Esophagus squamous epithelium (tissue), 5 donors: ENCODE data around the gene TMEM79. TPM values are rescaled to one million over a fixed set of nuclear protein-coding genes. Genes with fewer than 3 reads are reported as not detected.
A peak's percentile ranks its signal among the peaks of the same experiment; 100 is the strongest.

Experiments
- DNase-seq: peaks from one replicate; lab custom pipeline; 2025; lab: John Stamatoyannopoulos, UW
- H3K27ac ChIP-seq, 4 donors: fragments of 200-600 bp; sonication (generic); one replicate each; pipeline ENCODE4 v1.5.1; 2016 to 2019; ENCODE audit warnings: mild to moderate bottlenecking in 1 of 4
- H3K27me3 ChIP-seq, 4 donors: fragments of 200-600 bp; sonication (generic); 1 replicate in 3 of 4; 2 replicates in 1 of 4; pipeline versions ENCODE4 v1.5.1 to v1.6.0; 2017 to 2021; ENCODE audit warnings: antibody characterized with exemption in 1 of 4
- H3K36me3 ChIP-seq, 3 donors: fragments of 200-600 bp; sonication (generic); one replicate each; pipeline ENCODE4 v1.5.1; 2016 to 2019
- H3K4me1 ChIP-seq, 3 donors: fragments of 200-600 bp; sonication (generic); one replicate each; pipeline ENCODE4 v1.5.1; 2017 to 2019
- H3K4me3 ChIP-seq, 4 donors: fragments of 200-600 bp; sonication (generic); 1 replicate in 3 of 4; 2 replicates in 1 of 4; pipeline ENCODE4 v1.5.1; 2016 to 2019; ENCODE audit warnings: mild to moderate bottlenecking in 2 of 4, moderate library complexity in 1 of 4
- H3K9me3 ChIP-seq, 3 donors: fragments of 200-600 bp; sonication (generic); one replicate each; pipeline ENCODE4 v1.5.1; 2016 to 2019
- POLR2A ChIP-seq, 4 donors: fragments of 450-650 bp; IDR thresholded peaks; one replicate each; pipeline ENCODE4 v1.6.1; 2017; ENCODE audit warnings: antibody characterized with exemption in 4 of 4, mild to moderate bottlenecking in 4 of 4, moderate library complexity in 3 of 4
- WGBS, 2 donors: methylation state at CpG; one replicate each; pipeline ENCODE4 v1.1.5; 2018; 5-methylcytosine and 5-hydroxymethylcytosine counted together
- intact Hi-C: fragments of 100-400 bp; cut with DNase I; formaldehyde crosslinking; loops from one replicate; pipeline ENCODE4 v1.15.0; 2022
- total RNA-seq, 4 donors: library from RNA; depleted of rRNA; stranded (reverse); fragments of >200 nt; gene quantifications; one replicate each; pipeline ENCODE4 v1.1.0, GENCODE V29; 2016
- TF ChIP-seq, protein P1 (sequence below), 6 experiments: fragments of 450-650 bp in 4 of 6; fragments of 200-600 bp in 2 of 6; sonication (generic) in 2 of 6; IDR thresholded peaks; one replicate each; pipeline ENCODE4 v1.5.1; 2016 to 2019; ENCODE audit warnings: antibody characterized with exemption in 6 of 6, mild to moderate bottlenecking in 4 of 6, moderate library complexity in 4 of 6
- donor health status: DM: yes; HTN: yes; CAD: no.

TMEM79 gene
- total RNA-seq, 4 donors from 2014 or later = 64.9 to 140 (median 104) TPM

DNA sequence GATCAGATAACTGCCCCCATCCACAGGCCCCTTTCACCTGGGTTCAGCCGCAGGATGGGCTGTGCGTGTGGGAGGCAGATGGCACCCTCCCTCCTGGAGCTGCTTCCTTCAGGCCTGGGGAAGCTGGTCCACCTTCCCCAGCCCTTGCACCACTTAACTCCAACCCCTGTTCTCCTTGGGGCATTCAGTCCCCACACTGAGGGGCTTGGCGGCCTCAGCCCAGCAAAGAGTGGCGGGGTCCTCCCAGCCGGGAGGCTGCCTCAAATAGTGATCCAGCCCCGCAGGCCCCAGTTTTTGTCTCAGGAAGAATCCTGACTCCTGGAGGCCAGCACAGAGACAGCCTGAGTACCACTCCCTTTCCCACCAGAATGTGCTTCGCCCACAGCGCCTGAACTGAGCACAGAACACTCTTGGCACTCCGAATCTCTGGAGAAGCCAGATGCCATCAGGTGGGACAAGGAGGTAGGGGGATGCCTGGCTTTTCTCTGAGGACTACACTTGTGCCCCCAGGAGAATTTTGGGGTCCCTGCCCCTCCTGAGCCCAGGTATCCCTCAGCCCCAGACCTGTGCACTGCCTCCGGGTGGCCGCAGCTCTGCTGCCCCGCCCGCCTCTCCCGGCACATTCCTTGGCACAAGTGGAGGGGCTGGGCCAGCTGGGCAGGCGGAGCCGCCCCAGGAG lies 37.2 kb upstream of the TMEM79 start:
- intact Hi-C loops = no loop called here
- no peak for DNase-seq
- Histone ChIP-seq H3K27ac (peak overlapping the region in 1 of 4 donors; percentile 5), H3K4me3 (no peak overlapping the region), H3K27me3 (peaks cover 0 to 21% (median 0%) of the 10 kb centered on the region in 4 donors), H3K9me3 (no peaks in the 10 kb centered on the region), H3K36me3 (peaks cover 23 to 39% (median 26%) of the 10 kb centered on the region in 3 donors), H3K4me1 (peaks cover 20 to 46% (median 30%) of the 10 kb centered on the region in 3 donors)
- TF ChIP-seq, protein P1, sequence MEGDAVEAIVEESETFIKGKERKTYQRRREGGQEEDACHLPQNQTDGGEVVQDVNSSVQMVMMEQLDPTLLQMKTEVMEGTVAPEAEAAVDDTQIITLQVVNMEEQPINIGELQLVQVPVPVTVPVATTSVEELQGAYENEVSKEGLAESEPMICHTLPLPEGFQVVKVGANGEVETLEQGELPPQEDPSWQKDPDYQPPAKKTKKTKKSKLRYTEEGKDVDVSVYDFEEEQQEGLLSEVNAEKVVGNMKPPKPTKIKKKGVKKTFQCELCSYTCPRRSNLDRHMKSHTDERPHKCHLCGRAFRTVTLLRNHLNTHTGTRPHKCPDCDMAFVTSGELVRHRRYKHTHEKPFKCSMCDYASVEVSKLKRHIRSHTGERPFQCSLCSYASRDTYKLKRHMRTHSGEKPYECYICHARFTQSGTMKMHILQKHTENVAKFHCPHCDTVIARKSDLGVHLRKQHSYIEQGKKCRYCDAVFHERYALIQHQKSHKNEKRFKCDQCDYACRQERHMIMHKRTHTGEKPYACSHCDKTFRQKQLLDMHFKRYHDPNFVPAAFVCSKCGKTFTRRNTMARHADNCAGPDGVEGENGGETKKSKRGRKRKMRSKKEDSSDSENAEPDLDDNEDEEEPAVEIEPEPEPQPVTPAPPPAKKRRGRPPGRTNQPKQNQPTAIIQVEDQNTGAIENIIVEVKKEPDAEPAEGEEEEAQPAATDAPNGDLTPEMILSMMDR (IDR thresholded peaks at IDR 0.05) = peak in 1 of 6 experiments; percentile 6
- TF ChIP-seq POLR2A (IDR thresholded peaks at IDR 0.05) = no peak
- 24 to 33% methylated on average over 2 to 7 of the region's 16 CpGs for WGBS, 2 donors

DNA sequence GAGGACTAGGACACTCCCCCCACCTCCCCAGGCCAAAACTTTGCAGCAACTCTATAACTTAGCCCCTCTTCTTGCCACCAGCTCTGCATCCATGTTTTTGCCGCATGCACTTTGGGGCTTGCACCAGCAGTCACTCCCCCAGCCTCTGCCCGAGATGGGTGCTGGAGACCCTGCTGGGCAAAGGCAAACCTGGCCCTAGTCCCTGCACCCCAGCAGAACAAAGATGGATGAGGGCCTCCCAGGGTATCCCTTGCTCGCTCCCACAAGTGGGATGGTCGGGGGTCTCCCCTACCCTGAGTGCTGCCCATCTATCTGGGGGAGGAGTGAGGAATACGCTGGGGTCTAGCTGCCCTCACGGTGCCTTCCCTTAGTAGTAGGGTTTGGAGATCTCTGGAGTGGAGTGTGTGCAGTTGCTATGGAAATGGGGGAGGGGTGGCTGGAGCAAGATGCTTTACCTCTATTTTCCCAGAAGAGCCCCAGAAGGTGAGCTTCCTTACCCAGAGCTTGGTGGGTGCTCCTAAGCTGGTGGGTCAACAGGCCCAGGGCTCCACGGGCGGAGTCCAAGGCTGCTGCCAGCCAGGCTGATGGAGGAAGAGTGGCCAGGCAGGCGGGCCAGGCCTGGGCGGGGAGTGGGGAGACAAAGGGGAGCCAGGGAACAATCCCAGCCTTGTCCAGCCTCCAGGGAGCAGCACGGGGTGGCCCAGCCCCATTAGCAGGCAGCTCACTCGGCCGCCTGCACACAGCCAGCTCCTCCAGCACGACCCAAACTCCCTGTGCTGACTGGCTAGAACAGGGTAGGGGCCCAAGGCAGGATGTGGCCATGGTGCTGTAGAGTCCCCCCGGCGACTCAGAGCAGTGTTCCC lies 36.4 kb upstream of the TMEM79 start, which contains the start of gene PAQR6:
Gene PAQR6, minus strand, starts transcription at position 597 of the 863 bp plus-strand sequence. CDS start 1,325 bp downstream, outside the sequence.
- WGBS, 2 donors = 32 to 42% methylated on average over 3 to 4 of the region's 16 CpGs
- peaks cover 20 to 50% (median 30%) of the 10 kb centered on the region in 3 donors for H3K4me1 ChIP-seq

DNA sequence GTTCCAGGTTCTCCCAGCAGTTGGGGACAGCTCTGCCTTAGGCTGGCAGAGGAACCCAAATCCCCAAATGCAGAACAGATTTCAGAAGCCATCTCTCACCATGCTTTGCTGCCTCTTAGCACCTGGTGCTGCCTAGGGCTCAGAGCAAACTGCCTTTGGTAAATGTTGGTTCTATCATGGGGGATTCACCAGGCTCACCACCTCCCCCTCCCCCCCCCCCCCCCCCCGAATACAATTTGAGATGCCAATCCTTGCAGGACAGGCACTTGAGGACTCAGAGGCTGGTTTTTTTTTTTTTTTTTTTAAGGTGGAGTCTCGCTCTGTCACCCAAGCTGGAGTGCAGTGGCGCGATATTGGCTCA lies 35.8 kb upstream of the TMEM79 start:
- Histone ChIP-seq H3K27me3 (peaks cover 0 to 21% (median 0%) of the 10 kb centered on the region in 4 donors), H3K4me1 (peaks cover 20 to 50% (median 30%) of the 10 kb centered on the region in 3 donors), H3K27ac (peak overlapping the region in 1 of 4 donors; percentile 28), H3K36me3 (peaks cover 33 to 46% (median 39%) of the 10 kb centered on the region in 3 donors), H3K9me3 (no peaks in the 10 kb centered on the region), H3K4me3 (no peak overlapping the region)
- intact Hi-C loops = no loop called here
- TF ChIP-seq, protein P1 (IDR thresholded peaks at IDR 0.05) = no peak
- TF ChIP-seq POLR2A (IDR thresholded peaks at IDR 0.05) = no peak
- DNase-seq = no peak
- 50 to 80% methylated on average over 2 to 4 of the region's 4 CpGs for WGBS, 2 donors

More for the DNA sequence above, 36.4 kb upstream of the TMEM79 start, which contains the start of gene PAQR6:
- peak within 1 kb of the TSS in 2 of 4 donors; percentile 5 to 28 for H3K27ac ChIP-seq
- TF ChIP-seq, protein P1 (IDR thresholded peaks at IDR 0.05) = no peak
- no peak for TF ChIP-seq POLR2A (IDR thresholded peaks at IDR 0.05)
- no peaks in the 10 kb centered on the region for H3K9me3 ChIP-seq
- peaks cover 27 to 40% (median 33%) of the 10 kb centered on the region in 3 donors for H3K36me3 ChIP-seq
- H3K27me3 ChIP-seq = peaks cover 0 to 21% (median 0%) of the 10 kb centered on the region in 4 donors
- no peak within 1 kb of the TSS for H3K4me3 ChIP-seq
- intact Hi-C loops = no loop called here
- DNase-seq = no peak

DNA sequence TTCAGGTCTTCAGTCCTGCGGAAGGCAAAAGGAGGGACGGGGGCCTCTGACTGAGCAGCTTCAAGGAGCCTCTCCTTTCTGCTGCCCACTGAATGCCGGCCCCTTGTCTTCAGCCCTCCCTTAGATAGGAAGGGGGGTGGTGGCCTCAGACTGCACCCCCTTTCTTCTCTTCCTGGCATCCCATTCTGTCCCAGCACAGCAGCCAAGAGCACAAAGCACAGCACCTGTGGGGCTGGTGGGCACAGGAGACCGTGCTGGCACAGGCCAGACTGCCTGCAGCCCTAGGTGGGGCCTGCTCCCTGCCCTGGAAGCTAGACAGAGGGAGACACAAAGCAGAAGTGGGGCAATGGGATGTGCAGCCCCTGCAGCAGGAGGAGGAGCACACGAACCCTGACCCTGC lies 34.5 kb upstream of the TMEM79 start:
- DNase-seq = no peak
- Histone ChIP-seq H3K27ac (no peak overlapping the region), H3K4me1 (peaks cover 20 to 50% (median 30%) of the 10 kb centered on the region in 3 donors), H3K36me3 (peaks cover 42 to 59% (median 49%) of the 10 kb centered on the region in 3 donors), H3K9me3 (no peaks in the 10 kb centered on the region), H3K27me3 (peaks cover 0 to 20% (median 0%) of the 10 kb centered on the region in 4 donors), H3K4me3 (no peak overlapping the region)
- 75 to 88% methylated on average over 1 to 3 of the region's 5 CpGs for WGBS, 2 donors
- TF ChIP-seq, protein P1 (IDR thresholded peaks at IDR 0.05) = no peak
- TF ChIP-seq POLR2A (IDR thresholded peaks at IDR 0.05) = no peak
- intact Hi-C loops = no loop called here
